HEK293 (cell line): ENCODE measurements around the gene BLOC1S5.
A peak's percentile ranks its signal among the peaks of the same experiment; 100 is the strongest.

Source experiments
- ATF2 ChIP-seq: fragments of 450-650 bp; formaldehyde crosslinking; IDR thresholded peaks from 2 replicates; pipeline ENCODE4 v1.5.1; 2016; ENCODE audit warnings: missing biosample characterization, missing genetic modification characterization, low read depth
- BCL11B ChIP-seq: fragments of 450-650 bp; formaldehyde crosslinking; IDR thresholded peaks from 2 replicates; pipeline ENCODE4 v1.5.1; 2016; ENCODE audit warnings: low read depth, missing biosample characterization, missing genetic modification characterization
- GLI4 ChIP-seq: fragments of 450-650 bp; formaldehyde crosslinking; IDR thresholded peaks from 2 replicates; pipeline ENCODE4 v1.5.1; 2016; ENCODE audit warnings: missing biosample characterization, missing genetic modification characterization
- KLF16 ChIP-seq: fragments of 450-650 bp; formaldehyde crosslinking; IDR thresholded peaks from 2 replicates; pipeline ENCODE4 v1.5.1; 2017; ENCODE audit warnings: missing biosample characterization, missing genetic modification characterization
- MZF1 ChIP-seq: fragments of 450-650 bp; formaldehyde crosslinking; IDR thresholded peaks from 2 replicates; pipeline ENCODE4 v1.5.1; 2017; ENCODE audit warnings: missing biosample characterization, missing genetic modification characterization, borderline replicate concordance
- PRDM6 ChIP-seq: fragments of 450-650 bp; formaldehyde crosslinking; IDR thresholded peaks from 2 replicates; pipeline ENCODE4 v1.5.1; 2017; ENCODE audit warnings: missing biosample characterization, missing genetic modification characterization
- SCRT1 ChIP-seq: fragments of 450-650 bp; formaldehyde crosslinking; IDR thresholded peaks from 2 replicates; pipeline ENCODE4 v1.5.1; 2016; ENCODE audit warnings: missing biosample characterization, missing genetic modification characterization, borderline replicate concordance
- ZBTB7A ChIP-seq: fragments of 450-650 bp; formaldehyde crosslinking; IDR thresholded peaks from 2 replicates; pipeline ENCODE4 v1.5.1; 2016; ENCODE audit warnings: low read depth, missing biosample characterization, missing genetic modification characterization
- ZFP41 ChIP-seq: fragments of 450-650 bp; formaldehyde crosslinking; IDR thresholded peaks from 2 replicates; pipeline ENCODE4 v1.5.1; 2016; ENCODE audit warnings: missing biosample characterization, missing genetic modification characterization, borderline replicate concordance
- ZNF132 ChIP-seq: fragments of 450-650 bp; formaldehyde crosslinking; IDR thresholded peaks from 2 replicates; pipeline ENCODE4 v1.5.1; 2017; ENCODE audit warnings: missing biosample characterization, missing genetic modification characterization, borderline replicate concordance
- ZNF239 ChIP-seq: fragments of 450-650 bp; formaldehyde crosslinking; IDR thresholded peaks from 2 replicates; pipeline ENCODE4 v1.5.1; 2016; ENCODE audit warnings: missing biosample characterization, missing genetic modification characterization
- ZNF362 ChIP-seq: fragments of 450-650 bp; formaldehyde crosslinking; IDR thresholded peaks from 2 replicates; pipeline ENCODE4 v1.5.1; 2016; ENCODE audit warnings: missing biosample characterization, missing genetic modification characterization
- ZNF426 ChIP-seq: fragments of 450-650 bp; formaldehyde crosslinking; IDR thresholded peaks from 2 replicates; pipeline ENCODE4 v1.5.1; 2017; ENCODE audit warnings: missing biosample characterization, missing genetic modification characterization, mild to moderate bottlenecking, inconsistent platforms, moderate library complexity
- ZNF449 ChIP-seq: fragments of 450-650 bp; formaldehyde crosslinking; IDR thresholded peaks from 2 replicates; pipeline ENCODE4 v1.5.1; 2017; ENCODE audit warnings: missing biosample characterization, mild to moderate bottlenecking, missing genetic modification characterization, moderate library complexity
- ZNF510 ChIP-seq: fragments of 450-650 bp; formaldehyde crosslinking; IDR thresholded peaks from 2 replicates; pipeline ENCODE4 v1.5.1; 2018; ENCODE audit warnings: mild to moderate bottlenecking, missing genetic modification characterization, missing biosample characterization; ENCODE audit not compliant: insufficient replicate concordance
- ZNF530 ChIP-seq: fragments of 450-650 bp; formaldehyde crosslinking; IDR thresholded peaks from 2 replicates; pipeline ENCODE4 v1.5.1; 2016; ENCODE audit warnings: low read depth, missing biosample characterization, missing genetic modification characterization
- ZNF548 ChIP-seq: fragments of 450-650 bp; formaldehyde crosslinking; IDR thresholded peaks from 2 replicates; pipeline ENCODE4 v1.5.1; 2016; ENCODE audit warnings: missing biosample characterization, missing genetic modification characterization
- ZNF555 ChIP-seq: fragments of 450-650 bp; formaldehyde crosslinking; conservative IDR thresholded peaks from 2 replicates; pipeline ENCODE4 v1.5.1; 2017; ENCODE audit warnings: missing biosample characterization, mild to moderate bottlenecking, missing genetic modification characterization, inconsistent platforms
- ZNF561 ChIP-seq: fragments of 450-650 bp; IDR thresholded peaks from 2 replicates; pipeline ENCODE4 v1.5.1; 2018; ENCODE audit warnings: missing biosample characterization, missing genetic modification characterization, borderline replicate concordance
- ZNF624 ChIP-seq: fragments of 450-650 bp; formaldehyde crosslinking; IDR thresholded peaks from 2 replicates; pipeline ENCODE4 v1.5.1; 2017; ENCODE audit warnings: missing biosample characterization, missing genetic modification characterization
- ZNF639 ChIP-seq: fragments of 450-650 bp; formaldehyde crosslinking; IDR thresholded peaks from 2 replicates; pipeline ENCODE4 v1.5.1; 2016; ENCODE audit warnings: missing biosample characterization, missing genetic modification characterization
- ZNF670 ChIP-seq: fragments of 450-650 bp; formaldehyde crosslinking; IDR thresholded peaks from 2 replicates; pipeline ENCODE4 v1.5.1; 2016; ENCODE audit warnings: missing biosample characterization, missing genetic modification characterization, low read depth
- ZNF776 ChIP-seq: fragments of 450-650 bp; formaldehyde crosslinking; IDR thresholded peaks from 2 replicates; pipeline ENCODE4 v1.5.0; 2017; ENCODE audit warnings: missing biosample characterization, missing genetic modification characterization, borderline replicate concordance
- ZNF837 ChIP-seq: fragments of 450-650 bp; formaldehyde crosslinking; IDR thresholded peaks from 2 replicates; pipeline ENCODE4 v1.5.1; 2016; ENCODE audit warnings: missing biosample characterization, missing genetic modification characterization
- ZSCAN30 ChIP-seq: fragments of 450-650 bp; IDR thresholded peaks from 2 replicates; pipeline ENCODE4 v1.5.1; 2018; ENCODE audit warnings: missing biosample characterization, mild to moderate bottlenecking, missing genetic modification characterization, moderate library complexity
- TF ChIP-seq, protein P1 (sequence below): fragments of 450-650 bp; formaldehyde crosslinking; IDR thresholded peaks from 2 replicates; pipeline ENCODE4 v1.5.1; 2016; ENCODE audit warnings: missing biosample characterization, missing genetic modification characterization
- TF ChIP-seq, protein P2 (sequence below): IDR thresholded peaks from 2 replicates; pipeline ENCODE4 v1.6.1; 2011; ENCODE audit warnings: mild to moderate bottlenecking, low read depth, low read length, borderline replicate concordance

Gene BLOC1S5

GRCh38 chr6:8082954-8083858 is 19.0 kb upstream of the BLOC1S5 start (continued):
- no peak for TF ChIP-seq KLF16 (tag by site-specific recombination)
- TF ChIP-seq ZNF837 (tag by site-specific recombination) = no peak
- no peak for TF ChIP-seq ZNF530 (tag by site-specific recombination)
- no peak for TF ChIP-seq ZNF548
- no peak for TF ChIP-seq ZFP41 (tag by site-specific recombination)
- no peak for TF ChIP-seq MZF1 (tag by site-specific recombination)
- peak; percentile 91 for TF ChIP-seq PRDM6 (tag by site-specific recombination)
- TF ChIP-seq ZNF555 (tag by site-specific recombination) = no peak
- peak; percentile 20; the same call in 1 of the 2 replicates for TF ChIP-seq ZSCAN30 (tag by site-specific recombination)
- no peak for TF ChIP-seq ZNF449 (tag by site-specific recombination)
- no peak for TF ChIP-seq ZBTB7A (tag by site-specific recombination)
- TF ChIP-seq ZNF624 (tag by site-specific recombination) = no peak
- no peak; the same call in 1 of the 2 replicates for TF ChIP-seq SCRT1
- no peak for TF ChIP-seq ZNF670 (tag by site-specific recombination)
- no peak for TF ChIP-seq ATF2 (tag by site-specific recombination)
- TF ChIP-seq ZNF239 (tag by site-specific recombination) = no peak
- TF ChIP-seq ZNF561 (tag by site-specific recombination) = no peak
- TF ChIP-seq ZNF426 = no peak
- no peak for TF ChIP-seq ZNF510 (tag by site-specific recombination)
- TF ChIP-seq, protein P1, sequence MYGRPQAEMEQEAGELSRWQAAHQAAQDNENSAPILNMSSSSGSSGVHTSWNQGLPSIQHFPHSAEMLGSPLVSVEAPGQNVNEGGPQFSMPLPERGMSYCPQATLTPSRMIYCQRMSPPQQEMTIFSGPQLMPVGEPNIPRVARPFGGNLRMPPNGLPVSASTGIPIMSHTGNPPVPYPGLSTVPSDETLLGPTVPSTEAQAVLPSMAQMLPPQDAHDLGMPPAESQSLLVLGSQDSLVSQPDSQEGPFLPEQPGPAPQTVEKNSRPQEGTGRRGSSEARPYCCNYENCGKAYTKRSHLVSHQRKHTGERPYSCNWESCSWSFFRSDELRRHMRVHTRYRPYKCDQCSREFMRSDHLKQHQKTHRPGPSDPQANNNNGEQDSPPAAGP (tag by site-specific recombination) = no peak
- TF ChIP-seq ZNF132 (tag by site-specific recombination) = no peak
- TF ChIP-seq BCL11B (tag by site-specific recombination) = no peak
- no peak for TF ChIP-seq ZNF776
- TF ChIP-seq GLI4 (tag by site-specific recombination) = no peak
- TF ChIP-seq, protein P2, sequence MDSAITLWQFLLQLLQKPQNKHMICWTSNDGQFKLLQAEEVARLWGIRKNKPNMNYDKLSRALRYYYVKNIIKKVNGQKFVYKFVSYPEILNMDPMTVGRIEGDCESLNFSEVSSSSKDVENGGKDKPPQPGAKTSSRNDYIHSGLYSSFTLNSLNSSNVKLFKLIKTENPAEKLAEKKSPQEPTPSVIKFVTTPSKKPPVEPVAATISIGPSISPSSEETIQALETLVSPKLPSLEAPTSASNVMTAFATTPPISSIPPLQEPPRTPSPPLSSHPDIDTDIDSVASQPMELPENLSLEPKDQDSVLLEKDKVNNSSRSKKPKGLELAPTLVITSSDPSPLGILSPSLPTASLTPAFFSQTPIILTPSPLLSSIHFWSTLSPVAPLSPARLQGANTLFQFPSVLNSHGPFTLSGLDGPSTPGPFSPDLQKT = no peak
- TF ChIP-seq ZNF362 (tag by site-specific recombination) = no peak
- TF ChIP-seq ZNF639 (tag by site-specific recombination) = peak; percentile 80
